GM19455 (cell line): ENCODE results near the gene HYAL2.
"Not testable (repeated sequence)": the region's sequence is repeated elsewhere in the genome, so short reads cannot be mapped to it uniquely, and the experiment has no call there.

ENCODE experiments used
- ATAC-seq: cut with Tn5 transposase; IDR thresholded peaks from one replicate; pipeline ENCODE4 v1.9.1; 2021; ENCODE audit not compliant: unreplicated experiment

Gene HYAL2

GRCh38 chr3:50314816-50315215, 7.7 kb downstream of the HYAL2 start:
- ATAC-seq, result no peak

GRCh38 chr3:50314342-50314741, 8.2 kb downstream of the HYAL2 start:
- ATAC-seq, result no peak

GRCh38 chr3:50312041-50312440, 10.5 kb downstream of the HYAL2 start:
- not testable (repeated sequence) for ATAC-seq

GRCh38 chr3:50304601-50305000, 17.9 kb downstream of the HYAL2 start:
- ATAC-seq, result no peak

GRCh38 chr3:50303013-50303815, 19.3 kb downstream of the HYAL2 start, which contains the start of gene HYAL1:
Gene HYAL1, minus strand, starts transcription at chr3:50303574. Its CDS starts 618 bp downstream, at chr3:50302956.
- ATAC-seq, result no peak

GRCh38 chr3:50302095-50303012, 20.2 kb downstream of the HYAL2 start:
- no peak for ATAC-seq

GRCh38 chr3:50300681-50301254, 21.8 kb downstream of the HYAL2 start:
- ATAC-seq, result no peak

GRCh38 chr3:50299929-50300680, 22.4 kb downstream of the HYAL2 start:
- ATAC-seq, result no peak

- ATAC-seq, result no peak
Measured at GRCh38 chr3:50299638-50299928, 23.0 kb downstream of the HYAL2 start.

GRCh38 chr3:50298836-50299637, 23.5 kb downstream of the HYAL2 start, which contains the start of the genes HYAL3 and NAA80:
Gene HYAL3, minus strand, starts transcription at chr3:50299405. Its CDS starts 3,803 bp downstream, at chr3:50295602.
Gene NAA80, minus strand, starts transcription at chr3:50299405. Its CDS starts 1,942 bp downstream, at chr3:50297463.
- ATAC-seq, result peak; percentile 82

- no peak for ATAC-seq
Measured at GRCh38 chr3:50297896-50298725, 24.4 kb downstream of the HYAL2 start.

- ATAC-seq, result no peak
Measured at GRCh38 chr3:50297384-50297775, 25.2 kb downstream of the HYAL2 start.

- no peak for ATAC-seq
Measured at GRCh38 chr3:50296721-50297383, 25.7 kb downstream of the HYAL2 start.

- ATAC-seq, result no peak
Measured at GRCh38 chr3:50295553-50296431, 26.8 kb downstream of the HYAL2 start.

GRCh38 chr3:50294492-50295403, 27.8 kb downstream of the HYAL2 start:
- ATAC-seq, result no peak

GRCh38 chr3:50294089-50294488, 28.5 kb downstream of the HYAL2 start:
- ATAC-seq, result no peak
